GM21526 (cell line): ENCODE results near the gene EMC6.

Experiments used
- ATAC-seq: cut with Tn5 transposase; IDR thresholded peaks from one replicate; pipeline ENCODE4 v1.9.1; 2021; ENCODE audit warnings: moderate library complexity; ENCODE audit not compliant: unreplicated experiment, low FRiP score

Gene EMC6

GRCh38 chr17:3655766-3656165 lies 12.8 kb upstream of the EMC6 start:
- ATAC-seq: no peak

- no peak for ATAC-seq
These were observed 12.3 kb upstream of the EMC6 start for GRCh38 chr17:3656353-3656752.

GRCh38 chr17:3656755-3657587 lies 11.6 kb upstream of the EMC6 start:
- ATAC-seq: no peak

- ATAC-seq: no peak
These were observed 11.1 kb upstream of the EMC6 start for GRCh38 chr17:3657588-3657869.

- ATAC-seq: no peak
These were observed 10.5 kb upstream of the EMC6 start for GRCh38 chr17:3657874-3658783.

- ATAC-seq: no peak
These were observed 9.7 kb upstream of the EMC6 start for GRCh38 chr17:3658784-3659449.

GRCh38 chr17:3659541-3660111 lies 9.0 kb upstream of the EMC6 start:
- no peak for ATAC-seq

- no peak for ATAC-seq
These were observed 8.2 kb upstream of the EMC6 start for GRCh38 chr17:3660311-3660891.

- no peak for ATAC-seq
These were observed 5.3 kb upstream of the EMC6 start for GRCh38 chr17:3663102-3664011.

GRCh38 chr17:3665834-3666233 lies 2.8 kb upstream of the EMC6 start:
- no peak for ATAC-seq

- ATAC-seq: no peak
These were observed 2.1 kb upstream of the EMC6 start for GRCh38 chr17:3666516-3666915.

- ATAC-seq: no peak
These were observed 990 bp upstream of the EMC6 start for GRCh38 chr17:3667366-3668278.

- no peak for ATAC-seq
These were observed 404 bp downstream of the EMC6 start for GRCh38 chr17:3669085-3669347.

- no peak for ATAC-seq
These were observed 936 bp downstream of the EMC6 start for GRCh38 chr17:3669548-3669947.

GRCh38 chr17:3672571-3672970 lies 4.0 kb downstream of the EMC6 start:
- no peak for ATAC-seq

GRCh38 chr17:3675886-3676285 lies 7.3 kb downstream of the EMC6 start:
- no peak for ATAC-seq

GRCh38 chr17:3678095-3678820 lies 9.6 kb downstream of the EMC6 start:
- ATAC-seq: no peak

GRCh38 chr17:3678821-3679530 lies 10.4 kb downstream of the EMC6 start:
- ATAC-seq: no peak
